ENCODE data around the gene CNTN6. TPM values are rescaled to one million over a fixed set of nuclear protein-coding genes. Genes with fewer than 3 reads are reported as not detected.

Gene CNTN6
- total and polyA plus RNA-seq, 2 of the 13 experiments (the other 11 are each of a cell fraction or from before 2014, with no cell fraction given), result not detected

GRCh38 chr3:1318296-1319005 lies 225.6 kb downstream of the CNTN6 start (continued):
- no peak for TF ChIP-seq REST (IDR thresholded peaks at IDR 0.05; ENCODE audit: borderline replicate concordance in 1 of 2, low read depth in 1 of 2, low read length in 2 of 2)

- ChIA-PET POLR2A (no interaction called here), CTCF (ENCODE audit: low intra/inter-chr PET ratio, low total read pairs) (no interaction called here)
- in situ Hi-C loops (cut with HindIII; ENCODE audit: extremely low pct_ligation_motif_present, low pct_unique_long_range_greater_than_20kb) (no loop called here), intact Hi-C loops (cut with micrococcal nuclease; ENCODE audit: unreplicated experiment) (no loop called here)
- Histone ChIP-seq H3K4me2 (ENCODE audit: low read depth, low read length) (no peak overlapping the region), H3K27ac (ENCODE audit: extremely low read length, insufficient read depth, low read length) (no peak overlapping the region), H3K4me3 (replicated peaks in 1 of 3; ENCODE audit: insufficient read depth in 1 of 3, low read depth in 2 of 3, low read length in 3 of 3) (no peak overlapping the region), H3K9me3 (ENCODE audit: low read length) (peaks cover 83% of the 10 kb centered on the region), H4K20me1 (ENCODE audit: insufficient read depth, low read length) (no peaks in the 10 kb centered on the region), H3K9ac (ENCODE audit: insufficient read depth, low read depth, low read length) (no peak overlapping the region), H3K4me1 (ENCODE audit: insufficient read depth, low read length) (no peaks in the 10 kb centered on the region), H3K79me2 (ENCODE audit: insufficient read depth, low read length) (no peaks in the 10 kb centered on the region), H3K36me3 (replicated peaks in 1 of 2; ENCODE audit: control insufficient read depth in 1 of 2, insufficient read depth in 2 of 2, low read length in 2 of 2) (no peaks in the 10 kb centered on the region), H2AFZ (ENCODE audit: low read length) (no peak overlapping the region), H3K27me3 (ENCODE audit: control insufficient read depth in 1 of 2, insufficient read depth in 2 of 2, low read length in 2 of 2) (no peaks in the 10 kb centered on the region)
- FAIRE-seq (no peak), DNase-seq (ENCODE audit: low spot score) (no peak), ATAC-seq (no peak)
- BruUV-seq (replicated peaks), result no TSS peak
- no peak for TF ChIP-seq ETV5 (CRISPR knock-in tag; IDR thresholded peaks at IDR 0.05; ENCODE audit: borderline replicate concordance)
- no peak for TF ChIP-seq HMG20A (CRISPR knock-in tag; IDR thresholded peaks at IDR 0.05; ENCODE audit: borderline replicate concordance)
- no peak for TF ChIP-seq ZNF839 (CRISPR knock-in tag; IDR thresholded peaks at IDR 0.05; ENCODE audit: borderline replicate concordance)
- TF ChIP-seq ZNF33A (CRISPR knock-in tag; IDR thresholded peaks at IDR 0.05; ENCODE audit: borderline replicate concordance), result no peak
- TF ChIP-seq YEATS4 (CRISPR knock-in tag; IDR thresholded peaks at IDR 0.05; ENCODE audit: borderline replicate concordance), result no peak
- TF ChIP-seq PREB (CRISPR knock-in tag; IDR thresholded peaks at IDR 0.05), result no peak
- no peak for TF ChIP-seq MEF2D (CRISPR knock-in tag; IDR thresholded peaks at IDR 0.05)
- TF ChIP-seq ZNF17 (CRISPR knock-in tag; IDR thresholded peaks at IDR 0.05), result no peak
- TF ChIP-seq POLR2AphosphoS2 (IDR thresholded peaks at IDR 0.05; ENCODE audit: low read depth, low read length), result no peak
These were observed 233.7 kb downstream of the CNTN6 start for GRCh38 chr3:1326546-1326945.
